Measurements from ENCODE around the gene COX4I2. TPM values are rescaled to one million over a fixed set of nuclear protein-coding genes. Genes with fewer than 3 reads are reported as not detected.

The COX4I2 gene
- total RNA-seq, 1 donor from 2014 or later, result not detected

DNA sequence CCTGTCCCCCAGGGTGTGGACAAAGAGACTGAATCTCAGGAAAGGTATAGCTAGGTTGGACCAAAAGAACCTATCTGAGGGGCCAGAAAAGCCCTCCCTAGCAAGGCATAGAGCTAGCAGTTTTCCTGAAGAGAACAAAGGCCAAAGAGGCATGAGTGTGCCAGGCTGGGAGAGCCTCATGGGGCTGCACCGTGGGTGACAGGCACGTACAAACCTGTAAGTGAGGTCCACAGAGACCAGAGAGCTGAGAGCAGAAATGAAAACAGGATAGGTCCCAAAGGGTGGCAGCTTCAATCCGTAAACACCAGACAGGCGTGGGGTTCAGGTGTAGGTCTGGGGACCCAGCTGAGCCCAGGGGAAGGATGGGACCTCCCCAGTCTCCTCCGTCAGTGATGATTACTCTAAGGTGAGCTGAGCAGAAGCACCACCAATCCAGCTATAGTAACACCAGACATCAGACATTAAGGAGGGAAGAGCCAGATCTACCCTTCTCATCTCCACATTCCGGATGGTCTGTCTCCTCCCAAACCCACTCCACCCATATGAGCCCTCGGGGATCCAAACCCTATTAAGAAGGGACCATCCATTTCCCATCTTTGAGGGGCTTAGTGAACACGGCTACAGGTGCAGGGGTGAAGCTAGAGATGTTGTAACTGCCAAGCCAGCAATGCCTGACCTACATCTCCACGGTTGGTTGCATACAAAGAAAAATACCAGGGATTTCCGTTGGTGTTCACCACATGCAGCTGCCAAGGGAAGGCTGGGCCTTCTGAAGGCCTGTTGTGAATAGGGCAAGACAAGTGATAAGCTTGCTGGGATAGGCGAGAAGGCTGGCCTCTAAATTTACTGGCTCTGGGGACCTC, 46.7 kb downstream of the COX4I2 start:
- ATAC-seq (ENCODE audit: low read depth) (peak; percentile 79), DNase-seq (no peak)
- intact Hi-C loops (cut with micrococcal nuclease), result loop anchor here (1.0 to 2.0 kb wide), 4 partner anchors 9 to 39 kb away; no protein-coding TSS in a partner anchor
- Mint-ChIP-seq H3K27ac (peak overlapping the region; percentile 83), H3K27me3 (no peaks in the 10 kb centered on the region), H3K36me3 (ENCODE audit: low read depth) (peaks cover 55% of the 10 kb centered on the region), H3K9me3 (no peaks in the 10 kb centered on the region), H3K4me1 (peaks cover 59% of the 10 kb centered on the region), H3K4me3 (peak overlapping the region; percentile 68)
- ChIA-PET CTCF (interaction anchor here (1.0 to 3.7 kb wide), 8 partner anchors 9 to 72 kb away, joined by 3 to 34 read pairs (median 4); partner anchors contain the start of gene BCL2L1), POLR2A (interaction anchor here (0.5 to 4.5 kb wide), 11 partner anchors 9 to 914 kb away, joined by 3 to 51 read pairs (median 5); partner anchors contain the start of gene BCL2L1)
- TF ChIP-seq, protein P1, sequence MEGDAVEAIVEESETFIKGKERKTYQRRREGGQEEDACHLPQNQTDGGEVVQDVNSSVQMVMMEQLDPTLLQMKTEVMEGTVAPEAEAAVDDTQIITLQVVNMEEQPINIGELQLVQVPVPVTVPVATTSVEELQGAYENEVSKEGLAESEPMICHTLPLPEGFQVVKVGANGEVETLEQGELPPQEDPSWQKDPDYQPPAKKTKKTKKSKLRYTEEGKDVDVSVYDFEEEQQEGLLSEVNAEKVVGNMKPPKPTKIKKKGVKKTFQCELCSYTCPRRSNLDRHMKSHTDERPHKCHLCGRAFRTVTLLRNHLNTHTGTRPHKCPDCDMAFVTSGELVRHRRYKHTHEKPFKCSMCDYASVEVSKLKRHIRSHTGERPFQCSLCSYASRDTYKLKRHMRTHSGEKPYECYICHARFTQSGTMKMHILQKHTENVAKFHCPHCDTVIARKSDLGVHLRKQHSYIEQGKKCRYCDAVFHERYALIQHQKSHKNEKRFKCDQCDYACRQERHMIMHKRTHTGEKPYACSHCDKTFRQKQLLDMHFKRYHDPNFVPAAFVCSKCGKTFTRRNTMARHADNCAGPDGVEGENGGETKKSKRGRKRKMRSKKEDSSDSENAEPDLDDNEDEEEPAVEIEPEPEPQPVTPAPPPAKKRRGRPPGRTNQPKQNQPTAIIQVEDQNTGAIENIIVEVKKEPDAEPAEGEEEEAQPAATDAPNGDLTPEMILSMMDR (IDR thresholded peaks at IDR 0.05), result no peak

DNA sequence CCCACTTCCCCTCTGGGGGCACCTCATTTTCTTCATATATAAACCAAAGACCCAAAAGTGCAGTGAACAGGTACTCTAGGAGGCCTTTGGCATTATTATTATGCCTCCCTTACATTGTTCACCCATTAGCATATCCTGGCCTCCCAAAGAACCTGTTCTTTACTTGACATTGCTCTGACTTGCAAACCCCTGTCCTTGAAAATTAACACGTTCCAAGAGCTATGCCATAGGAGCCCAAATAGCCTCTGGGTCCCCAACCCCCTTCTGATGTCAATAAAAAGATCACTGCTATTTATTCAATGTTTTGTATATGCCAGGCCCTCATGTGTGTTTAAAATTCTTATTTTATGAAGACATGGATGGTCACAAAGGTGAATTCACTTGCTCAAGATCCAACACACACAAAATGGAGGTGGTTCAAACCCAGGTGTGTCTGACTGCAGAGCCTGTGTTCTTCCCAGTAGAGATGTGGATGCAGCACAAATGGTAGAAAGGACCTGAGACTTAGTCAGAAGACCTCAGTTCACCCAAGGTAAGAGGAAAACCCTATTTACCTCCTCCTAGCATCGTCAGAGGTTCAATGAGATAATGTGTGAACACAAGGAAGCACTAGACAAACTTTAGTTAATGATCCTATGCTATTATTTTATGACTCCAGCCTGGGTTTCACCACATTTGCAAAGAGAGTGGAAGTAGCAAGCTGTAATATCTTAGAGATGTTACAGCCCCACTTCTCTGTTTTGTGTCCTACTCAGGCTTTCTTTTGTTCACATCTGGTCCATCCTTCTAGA, 48.3 kb downstream of the COX4I2 start:
- ChIA-PET CTCF (interaction anchor here (0.8 to 3.7 kb wide), 3 partner anchors 24 to 37 kb away, joined by 4 to 34 read pairs (median 24); partner anchors contain the start of gene BCL2L1), POLR2A (interaction anchor here (0.9 to 4.5 kb wide), 6 partner anchors 11 to 37 kb away, joined by 5 to 51 read pairs (median 27); partner anchors contain the start of gene BCL2L1)
- intact Hi-C loops (cut with micrococcal nuclease), result loop anchor here (1.0 to 2.0 kb wide), 2 partner anchors 25 to 37 kb away; no protein-coding TSS in a partner anchor
- ATAC-seq (ENCODE audit: low read depth) (no peak), DNase-seq (no peak)
- Mint-ChIP-seq H3K27ac (peak overlapping the region; percentile 83), H3K27me3 (no peaks in the 10 kb centered on the region), H3K4me3 (no peak overlapping the region), H3K9me3 (no peaks in the 10 kb centered on the region), H3K4me1 (peaks cover 59% of the 10 kb centered on the region), H3K36me3 (ENCODE audit: low read depth) (peaks cover 50% of the 10 kb centered on the region)
- TF ChIP-seq, protein P1 (IDR thresholded peaks at IDR 0.05), result no peak

DNA sequence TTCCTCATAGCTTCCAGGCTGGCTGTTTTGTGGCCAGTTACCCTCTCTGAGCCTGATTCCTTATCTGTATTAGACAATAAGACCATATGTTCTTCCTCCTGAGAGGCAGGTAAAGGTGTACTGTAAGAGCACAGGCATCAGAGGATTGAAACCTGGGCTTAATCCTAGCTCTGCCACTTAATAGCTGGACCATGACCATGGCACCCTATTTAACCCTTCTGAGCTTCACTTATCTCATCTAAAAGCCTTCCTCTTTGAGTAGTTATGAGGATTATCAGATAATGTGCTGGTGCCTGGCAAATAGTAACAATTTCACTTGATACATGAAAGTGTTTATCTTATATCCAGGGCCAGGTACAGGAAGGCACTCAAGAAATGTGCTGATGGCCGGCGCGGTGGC, 50.1 kb downstream of the COX4I2 start:
- H3K27ac Mint-ChIP-seq, result no peak overlapping the region
- H3K4me3 Mint-ChIP-seq, result peak overlapping the region; percentile 28
- DNase-seq (no peak), ATAC-seq (ENCODE audit: low read depth) (no peak)
- TF ChIP-seq, protein P1 (IDR thresholded peaks at IDR 0.05), result no peak
- peaks cover 50% of the 10 kb centered on the region for H3K36me3 Mint-ChIP-seq (ENCODE audit: low read depth)
- intact Hi-C loops (cut with micrococcal nuclease), result no loop called here
- no peaks in the 10 kb centered on the region for H3K27me3 Mint-ChIP-seq
- CTCF ChIA-PET, result interaction anchor here (0.8 kb wide), 1 partner anchor 36 kb away, joined by 3 read pairs; no protein-coding TSS in a partner anchor
- peaks cover 67% of the 10 kb centered on the region for H3K4me1 Mint-ChIP-seq
- no peaks in the 10 kb centered on the region for H3K9me3 Mint-ChIP-seq
- POLR2A ChIA-PET, result no interaction called here

DNA sequence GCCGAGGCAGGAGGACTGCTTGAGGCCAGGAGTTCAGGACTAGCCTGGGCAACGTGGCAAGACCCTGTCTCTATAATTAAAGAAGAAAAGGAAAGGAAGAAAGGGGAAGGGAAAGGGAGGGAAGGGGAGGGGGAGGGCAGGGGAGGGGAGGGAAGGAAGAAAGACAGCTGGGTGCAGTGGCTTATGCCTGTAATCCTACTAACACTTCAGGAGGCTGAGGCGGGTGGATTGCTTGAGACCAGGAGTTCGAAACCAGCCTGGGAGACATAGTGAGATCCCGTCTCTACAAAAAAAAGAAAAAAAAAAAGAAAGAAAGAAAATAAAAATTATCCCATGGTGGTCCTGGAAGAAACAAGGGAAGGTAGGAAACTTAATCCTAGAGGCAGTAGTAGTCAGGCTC, 51.4 kb downstream of the COX4I2 start:
- Mint-ChIP-seq H3K9me3 (no peaks in the 10 kb centered on the region), H3K4me3 (no peak overlapping the region), H3K27me3 (no peaks in the 10 kb centered on the region), H3K27ac (no peak overlapping the region), H3K36me3 (ENCODE audit: low read depth) (peaks cover 45% of the 10 kb centered on the region), H3K4me1 (peaks cover 59% of the 10 kb centered on the region)
- intact Hi-C loops (cut with micrococcal nuclease), result no loop called here
- ATAC-seq (ENCODE audit: low read depth) (no peak), DNase-seq (no peak)
- ChIA-PET POLR2A (no interaction called here), CTCF (no interaction called here)
- TF ChIP-seq, protein P1 (IDR thresholded peaks at IDR 0.05), result no peak

Measured in activated B cell treated with CpG ODN at 0.5 μM for 24 hours (primary cell).